GM18511 (cell line): ENCODE data around the gene ARHGAP10.
"Not testable (repeated sequence)": the region's sequence is repeated elsewhere in the genome, so short reads cannot be mapped to it uniquely, and the experiment has no call there.

Experiments
- ATAC-seq: cut with Tn5 transposase; IDR thresholded peaks from one replicate; pipeline ENCODE4 v1.9.1; 2021; ENCODE audit warnings: mild to moderate bottlenecking, moderate library complexity; ENCODE audit not compliant: unreplicated experiment

Gene ARHGAP10

DNA sequence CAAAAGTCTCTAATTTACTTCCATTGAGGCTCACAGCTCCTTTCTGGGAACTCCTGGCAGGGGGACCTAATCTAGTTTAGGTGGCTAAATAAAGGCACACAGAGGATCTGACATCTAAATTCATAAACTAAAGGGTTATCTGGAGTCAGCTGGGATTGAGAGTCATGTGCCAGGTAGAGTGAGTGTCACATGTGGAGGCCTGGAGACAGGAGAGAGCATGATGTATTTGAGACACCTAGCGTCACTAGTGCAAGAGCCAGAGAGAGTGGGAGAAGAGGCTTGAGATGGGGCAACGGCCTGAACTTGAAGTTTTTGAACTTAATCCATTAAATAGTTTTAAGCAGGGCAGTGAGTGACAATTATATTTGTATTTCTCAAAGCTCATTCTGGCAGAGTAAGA lies 152.6 kb downstream of the ARHGAP10 start:
- no peak for ATAC-seq

DNA sequence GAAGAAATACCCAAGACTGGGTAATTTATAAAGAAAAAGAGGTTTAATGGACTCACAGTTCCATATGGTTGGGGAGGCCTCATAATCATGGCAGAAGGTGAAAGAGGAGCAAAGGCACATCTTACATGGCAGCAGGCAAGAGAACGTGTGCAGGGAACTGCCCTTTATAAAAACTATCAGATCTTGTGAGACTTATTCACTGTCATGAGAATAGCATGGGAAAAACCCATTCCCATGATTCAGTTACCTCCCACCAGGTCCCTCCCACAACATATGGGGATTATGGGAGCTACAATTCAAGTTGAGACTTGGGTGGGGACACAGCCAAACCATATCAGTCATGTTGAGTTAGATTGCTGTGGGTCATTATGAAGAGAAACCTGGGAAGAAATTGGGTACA lies 153.3 kb downstream of the ARHGAP10 start:
- ATAC-seq = not testable (repeated sequence)

DNA sequence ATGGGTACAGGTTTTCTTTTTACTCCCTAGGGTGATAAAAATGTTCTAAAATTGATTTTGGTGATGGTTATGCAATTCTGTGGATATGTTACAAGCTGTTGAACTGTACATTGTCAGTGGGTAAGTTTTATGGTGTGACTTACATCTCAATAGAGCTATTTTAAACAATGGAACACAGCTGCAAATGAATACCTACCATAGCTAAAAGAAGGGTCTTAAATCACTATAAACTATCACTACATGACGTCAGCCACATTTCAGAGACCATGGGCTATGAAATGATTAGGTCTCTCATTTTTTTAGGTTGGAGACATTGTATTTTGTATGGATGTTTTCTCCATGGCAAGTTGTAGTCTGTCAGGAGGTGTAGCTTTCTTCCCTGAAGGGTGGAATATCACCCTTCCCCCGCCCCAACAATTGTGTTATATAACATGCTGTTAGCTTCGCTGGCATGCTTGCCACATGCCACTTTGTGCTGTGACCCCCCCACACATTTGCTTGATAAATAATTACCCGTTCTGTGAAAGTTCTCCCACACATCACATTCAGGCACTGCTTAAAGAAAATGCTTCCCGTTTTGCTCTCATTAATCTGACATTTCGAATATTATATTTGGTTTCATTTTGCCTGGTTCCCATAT lies 159.7 kb downstream of the ARHGAP10 start:
- no peak for ATAC-seq

- ATAC-seq = no peak
These were observed 167.6 kb downstream of the ARHGAP10 start for GRCh38 chr4:147899512-147899911.

GRCh38 chr4:147901388-147901787 lies 169.5 kb downstream of the ARHGAP10 start:
- no peak for ATAC-seq

DNA sequence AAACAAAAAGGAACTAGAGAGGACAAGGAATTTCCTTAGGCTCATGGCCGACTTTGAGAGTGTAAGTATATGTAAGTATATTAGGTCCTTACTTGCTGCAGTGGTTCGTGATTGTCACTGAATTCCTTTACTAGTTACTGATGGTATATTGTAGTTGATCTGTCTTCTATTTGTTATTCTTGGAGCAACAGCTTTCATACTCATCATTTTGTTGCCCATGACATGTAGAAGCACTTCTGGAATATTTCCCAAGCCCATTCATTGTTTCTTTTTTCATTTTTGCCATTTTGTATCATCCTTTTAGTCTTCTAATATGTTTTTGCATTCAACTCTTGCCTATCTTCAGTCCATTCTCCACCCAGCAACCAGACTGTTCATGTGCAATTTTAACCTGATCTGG lies 170.0 kb downstream of the ARHGAP10 start:
- no peak for ATAC-seq

DNA sequence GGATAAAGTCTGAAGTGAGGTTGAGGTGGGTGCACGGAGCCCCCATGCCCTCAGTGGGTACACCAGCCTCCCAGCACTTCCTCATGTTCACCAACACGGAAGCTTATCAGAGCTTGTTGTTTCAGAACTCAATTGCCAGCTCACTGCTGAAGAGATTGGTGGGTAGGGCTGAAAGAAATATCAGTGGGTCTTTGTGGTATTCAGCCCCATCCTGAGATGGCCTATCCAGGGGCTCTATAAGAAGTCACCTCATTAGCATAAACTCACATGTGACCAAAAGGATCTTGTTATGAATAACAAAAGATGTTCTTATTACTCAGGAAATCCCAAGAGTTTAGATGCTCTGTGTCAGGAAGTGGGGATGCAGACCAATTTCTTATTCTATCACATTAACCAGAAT lies 177.3 kb downstream of the ARHGAP10 start:
- peak; percentile 51 for ATAC-seq

- no peak for ATAC-seq
These were observed 178.4 kb downstream of the ARHGAP10 start for GRCh38 chr4:147910315-147910714.

- ATAC-seq = not testable (repeated sequence)
These were observed 180.2 kb downstream of the ARHGAP10 start for GRCh38 chr4:147912106-147912505.

- ATAC-seq = peak; percentile 64
These were observed 181.2 kb downstream of the ARHGAP10 start for GRCh38 chr4:147913137-147913536.

DNA sequence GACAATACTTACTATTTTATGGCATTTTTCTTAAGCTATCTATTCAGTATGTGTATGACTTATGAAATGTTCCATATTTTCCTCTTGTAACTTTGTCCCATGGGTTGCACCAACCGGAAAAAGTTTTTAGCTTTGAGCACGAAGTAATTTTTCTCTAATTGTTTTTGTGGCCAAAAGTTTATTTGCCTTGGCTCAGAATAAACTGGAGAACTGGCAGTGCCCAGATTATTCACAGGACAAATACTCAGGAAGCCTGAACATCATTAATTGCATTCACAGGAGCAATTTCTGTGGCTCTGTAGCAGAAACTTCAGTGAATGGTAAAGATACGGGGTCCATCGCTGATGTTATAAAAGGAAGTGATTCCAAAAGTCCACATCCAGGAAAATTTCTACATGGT lies 184.5 kb downstream of the ARHGAP10 start:
- ATAC-seq = no peak

DNA sequence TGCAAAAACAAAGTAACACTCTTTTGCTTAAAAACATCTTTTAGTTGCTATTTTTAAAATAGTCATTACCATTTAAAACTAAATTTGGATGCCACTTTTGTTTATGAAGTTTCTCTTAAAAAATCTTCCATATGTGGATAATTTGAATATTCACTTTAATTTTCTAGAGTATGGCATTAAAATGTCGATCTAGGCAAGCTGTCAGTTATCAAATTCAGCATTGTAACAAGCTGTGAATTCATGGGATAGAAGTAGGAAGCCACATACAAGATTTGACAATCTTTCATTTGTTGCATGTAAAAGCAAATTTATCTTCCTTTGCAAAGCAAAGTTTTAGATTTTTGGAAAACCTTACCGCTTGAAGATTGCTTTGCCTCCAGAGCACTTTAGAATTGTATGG lies 191.5 kb downstream of the ARHGAP10 start:
- no peak for ATAC-seq

DNA sequence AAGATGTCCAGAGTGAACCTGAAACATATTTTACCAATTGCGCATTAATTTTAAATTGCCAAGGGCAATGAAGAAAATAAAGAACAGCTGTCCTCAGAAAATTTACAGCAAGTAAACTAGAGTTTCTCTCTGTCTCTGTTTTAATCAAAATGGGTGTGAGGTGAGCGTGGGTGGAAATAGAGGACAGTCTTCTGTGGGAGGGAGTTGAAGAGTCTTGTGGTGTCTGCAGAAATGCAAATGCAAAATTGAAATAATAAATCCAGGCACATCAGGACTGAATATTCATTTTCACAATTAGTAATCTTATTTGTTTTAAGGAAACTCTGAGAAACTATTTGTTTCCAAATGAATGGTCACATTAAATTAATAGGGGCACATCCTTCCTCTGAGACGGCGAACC lies 192.0 kb downstream of the ARHGAP10 start:
- ATAC-seq = peak; percentile 72

DNA sequence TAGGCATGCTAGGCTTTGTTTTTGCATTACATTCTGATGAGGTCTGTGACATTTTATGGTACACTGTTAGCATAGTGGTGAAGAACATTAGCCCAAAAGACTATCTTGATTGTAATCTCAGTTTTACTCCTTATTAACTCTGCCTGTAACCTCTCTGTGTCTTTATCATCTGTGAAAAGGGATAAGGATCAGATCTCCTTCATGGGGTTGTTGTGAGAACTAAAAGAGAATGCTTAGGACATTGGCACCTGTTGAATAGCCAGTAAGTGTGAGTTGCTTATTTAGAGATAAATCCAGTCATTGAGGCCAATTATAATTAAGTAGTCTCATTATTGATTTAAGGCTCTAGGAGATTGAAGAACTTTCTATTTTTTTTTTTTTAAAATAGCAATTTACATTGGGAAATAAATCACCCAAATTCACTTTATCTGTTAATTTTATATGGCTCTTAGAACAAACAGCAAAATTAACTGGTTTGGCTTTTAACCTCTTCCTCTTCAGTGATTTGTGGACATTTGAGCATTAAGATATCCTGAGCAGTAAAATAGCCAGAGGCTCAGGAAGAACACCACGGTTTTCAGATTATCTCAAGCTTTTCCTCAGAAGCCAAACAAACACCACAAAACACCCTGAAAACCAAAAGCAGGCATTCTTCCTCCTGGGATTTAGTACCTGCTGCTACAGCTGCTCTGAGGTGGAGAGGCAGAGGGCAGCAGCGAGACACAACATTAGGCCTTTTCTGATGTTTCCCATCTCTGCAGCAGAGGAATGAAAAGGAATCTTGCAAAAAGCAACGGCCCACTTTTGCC lies 192.9 kb downstream of the ARHGAP10 start:
- ATAC-seq = no peak

DNA sequence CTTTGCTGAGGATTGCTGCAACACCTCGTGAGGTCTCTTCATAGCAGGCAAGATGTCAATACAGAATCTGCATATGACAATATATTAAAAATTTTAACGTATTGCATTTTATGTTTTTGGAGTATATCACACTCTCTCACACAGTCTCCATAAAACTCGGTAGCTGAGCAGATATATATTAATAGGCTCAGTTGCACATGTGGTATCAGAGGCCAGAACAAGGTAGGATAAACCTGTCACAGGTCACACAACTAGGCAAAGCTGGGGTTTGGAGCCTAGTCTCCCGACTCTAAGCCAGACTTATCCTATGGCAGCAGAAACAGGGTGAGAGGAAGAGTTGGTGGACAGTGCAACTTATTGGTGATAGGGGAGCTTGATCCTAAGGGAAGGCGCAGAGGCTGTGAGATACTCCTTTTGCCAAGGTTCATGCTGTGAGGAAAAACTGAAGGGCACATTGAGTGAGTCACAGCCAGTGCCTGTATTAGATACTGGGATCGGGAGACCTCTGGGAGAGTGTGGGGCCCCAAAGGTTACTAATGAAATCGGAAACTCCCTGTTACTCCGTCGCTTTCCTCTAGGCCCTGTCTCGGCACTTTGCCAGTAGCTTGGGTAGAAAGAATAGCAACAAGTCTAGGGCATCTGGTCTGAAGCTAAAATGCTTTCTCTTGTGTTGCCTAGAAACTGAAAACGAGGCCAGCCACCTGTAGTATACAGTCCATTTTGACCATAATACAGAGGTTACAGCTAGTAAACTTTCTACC lies 195.7 kb downstream of the ARHGAP10 start:
- no peak for ATAC-seq

DNA sequence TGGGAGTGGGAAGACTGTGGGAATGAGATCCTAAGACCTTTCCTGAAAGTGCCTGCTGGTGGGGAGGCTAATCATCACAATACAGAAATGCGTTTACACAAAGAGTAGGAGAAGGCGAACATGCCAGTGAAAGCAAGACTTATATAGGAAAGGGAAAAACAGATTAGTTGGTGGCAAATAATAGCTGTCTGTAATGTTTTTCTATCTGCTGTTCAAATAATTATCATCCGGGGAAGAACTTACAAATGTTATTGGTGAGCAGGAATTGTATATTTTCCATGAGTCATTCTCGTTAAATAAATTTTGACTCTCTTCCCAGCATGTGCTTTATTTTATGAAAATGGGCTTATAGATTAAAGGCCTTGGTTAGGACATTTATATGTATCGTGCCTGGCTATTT lies 196.5 kb downstream of the ARHGAP10 start:
- ATAC-seq = no peak

GRCh38 chr4:147929746-147930145 lies 197.9 kb downstream of the ARHGAP10 start:
- ATAC-seq = no peak

GRCh38 chr4:147933316-147933715 lies 201.4 kb downstream of the ARHGAP10 start:
- ATAC-seq = no peak

DNA sequence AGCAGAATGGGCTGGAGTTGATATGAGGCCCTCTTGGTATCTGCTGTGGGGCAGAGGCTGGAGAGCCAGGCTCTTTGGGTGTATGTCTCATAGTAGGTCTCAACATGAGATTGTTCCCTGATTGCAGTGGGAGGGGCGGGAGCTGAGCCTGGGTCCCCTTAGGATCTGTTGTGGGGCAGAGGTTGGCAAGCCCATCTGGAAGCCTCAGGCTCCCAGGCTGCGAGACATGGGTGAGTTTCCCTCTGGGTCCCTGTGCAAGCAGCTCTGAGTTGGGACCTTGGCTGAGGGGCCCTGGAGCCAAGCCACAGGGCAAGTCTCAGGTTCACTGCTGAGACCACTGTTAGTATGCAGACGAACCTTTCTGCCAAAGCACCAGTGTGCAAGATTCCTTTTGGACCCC lies 201.9 kb downstream of the ARHGAP10 start:
- no peak for ATAC-seq

- no peak for ATAC-seq
These were observed 206.6 kb downstream of the ARHGAP10 start for GRCh38 chr4:147938496-147938895.

GRCh38 chr4:147940171-147940570 lies 208.3 kb downstream of the ARHGAP10 start:
- no peak for ATAC-seq

DNA sequence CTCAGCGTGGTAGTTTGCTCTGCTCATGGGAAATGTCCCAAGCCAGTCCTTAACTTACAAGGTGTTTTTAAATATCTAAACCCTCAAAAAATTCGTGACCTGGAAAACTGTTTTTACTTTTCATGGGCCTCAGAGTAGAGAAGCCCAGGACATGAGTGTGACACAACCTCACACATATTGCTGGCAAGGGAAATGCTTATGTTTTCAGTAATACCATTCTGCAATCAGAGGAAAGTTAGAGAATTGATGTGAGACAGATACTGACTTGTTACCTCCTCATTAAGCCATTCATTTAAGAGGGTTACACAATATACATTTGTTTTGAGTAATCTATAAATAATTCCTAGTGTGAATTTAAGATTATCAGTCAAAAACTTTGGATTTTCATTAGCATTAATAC lies 209.5 kb downstream of the ARHGAP10 start:
- ATAC-seq = no peak
